Stimulated activated CD8-positive, alpha-beta memory T cell treated with anti-CD3 and anti-CD28 coated beads, Interleukin-2, amount 100 ng/mL, for 48 hours (primary cell): Measurements from ENCODE around the gene GALR2.

Source experiments
- DNase-seq, 2 donors: peaks; one replicate each; pipeline ENCODE4 v3.0.0-alpha.2; 2020; ENCODE audit warnings: low read depth in 2 of 2

The GALR2 gene

GRCh38 chr17:76092526-76093413, 18.2 kb downstream of the GALR2 start:
- DNase-seq: no peak

- no peak for DNase-seq
Observed at GRCh38 chr17:76094046-76094445, 19.5 kb downstream of the GALR2 start.

DNA sequence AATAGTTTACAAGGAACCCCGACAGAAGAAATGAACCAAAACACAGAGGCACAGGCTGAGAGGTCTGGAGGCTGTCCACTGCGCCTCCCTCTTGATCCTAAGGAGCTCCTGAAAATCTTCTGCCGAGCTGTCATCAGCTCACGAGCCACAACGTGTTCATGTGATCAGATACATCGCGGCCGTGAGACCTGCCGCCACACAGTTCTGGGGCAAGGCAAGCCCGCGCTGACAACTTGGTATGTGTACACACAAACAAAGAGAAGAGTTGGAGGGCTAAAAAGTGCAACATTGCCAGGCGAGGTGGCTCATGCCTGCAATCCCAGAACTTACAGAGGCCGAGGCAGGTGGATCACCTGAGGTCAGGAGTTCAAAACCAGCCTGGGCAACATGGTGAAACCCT, 21.4 kb downstream of the GALR2 start:
- no peak for DNase-seq

DNA sequence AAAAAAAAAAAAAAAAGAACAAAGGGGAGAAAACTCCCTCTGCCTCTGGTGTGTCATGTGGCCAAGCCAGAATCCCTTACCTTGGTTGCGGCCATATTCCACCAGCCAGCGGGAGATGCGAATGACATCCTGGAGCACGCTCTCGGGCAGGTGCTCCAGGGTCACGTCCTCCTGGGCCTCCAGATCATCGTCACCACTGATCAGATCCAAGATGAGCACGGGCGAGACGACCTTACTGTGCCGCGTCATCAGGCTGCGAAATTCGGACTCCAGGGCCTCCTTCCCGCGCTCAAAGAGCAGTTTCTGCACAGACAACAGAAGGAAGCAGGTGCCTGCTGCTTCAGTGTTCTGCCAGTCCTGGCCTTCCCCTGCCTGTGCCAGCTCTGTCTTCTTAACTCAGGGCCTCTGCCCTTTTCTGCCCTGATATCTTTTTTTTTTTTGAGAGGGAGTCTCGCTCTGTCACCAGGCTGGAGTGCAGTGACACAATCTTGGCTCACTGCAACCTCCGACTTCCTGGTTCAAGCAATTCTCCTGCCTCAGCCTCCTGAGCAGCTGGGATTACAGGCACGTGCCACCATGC, 23.2 kb downstream of the GALR2 start:
- DNase-seq: no peak

DNA sequence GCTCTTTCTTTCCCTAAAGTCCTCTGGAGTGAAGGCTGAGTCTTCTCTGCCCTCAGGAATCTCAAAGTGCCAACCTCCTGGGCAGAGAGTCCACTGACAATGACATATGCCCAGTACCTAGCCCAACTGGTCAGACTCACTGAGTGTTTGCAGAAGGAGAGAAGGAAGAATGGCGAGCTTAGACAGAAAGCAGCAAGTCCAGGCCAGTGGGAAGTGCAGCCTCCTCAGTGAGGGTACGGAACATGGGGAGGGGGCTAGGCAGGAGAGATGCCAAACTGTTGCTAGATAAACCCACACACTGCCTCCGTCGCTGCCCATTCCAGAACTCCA, 28.3 kb downstream of the GALR2 start:
- DNase-seq: no peak

DNA sequence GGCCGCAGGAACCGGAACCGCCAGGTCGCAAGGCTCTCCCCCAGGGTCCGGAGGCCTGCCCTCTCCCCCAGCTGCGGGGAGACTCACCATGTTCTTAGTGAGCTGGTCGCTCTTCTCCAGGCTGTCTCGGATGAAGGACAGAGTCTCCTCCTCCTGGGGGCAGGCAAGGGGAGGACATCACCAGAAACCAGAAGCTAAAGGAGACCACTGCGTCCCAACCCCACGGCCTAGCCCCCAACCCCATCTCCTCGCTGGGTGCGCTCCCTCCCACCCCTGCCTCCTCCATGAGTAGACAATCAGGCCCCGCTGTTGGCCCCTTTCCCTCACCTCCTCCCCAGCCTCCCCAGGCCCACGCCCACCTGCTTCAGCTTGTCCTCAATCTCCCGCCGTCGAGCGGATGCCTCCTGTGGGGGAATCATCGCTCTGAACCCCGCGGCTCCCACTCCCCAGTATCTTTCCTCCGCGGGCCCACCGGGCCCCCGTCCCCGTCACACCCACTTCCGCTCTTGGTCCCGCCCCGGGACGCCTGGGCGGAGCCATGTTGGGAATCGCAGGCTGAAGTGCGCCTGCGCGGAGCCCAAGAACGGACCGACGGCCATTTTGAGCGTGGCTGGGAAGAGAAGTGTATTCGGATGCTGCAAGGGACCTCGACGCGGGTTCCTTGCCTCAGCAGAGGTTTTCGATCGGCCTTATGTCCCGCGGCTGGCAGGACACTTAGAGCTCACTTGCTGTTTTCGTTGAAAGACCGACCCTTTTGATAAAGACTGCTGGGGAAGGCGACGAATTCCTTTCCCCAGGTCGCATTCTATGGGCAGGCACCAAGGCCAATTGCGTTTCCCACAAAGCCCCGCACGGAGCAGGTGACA, 28.9 kb downstream of the GALR2 start, which contains the start of gene EXOC7:
Gene EXOC7 (minus strand): TSS at position 514 of the 866 bp plus-strand sequence. CDS start 95 bp downstream, at position 419.
- peak; percentile 89 to 90 for DNase-seq

DNA sequence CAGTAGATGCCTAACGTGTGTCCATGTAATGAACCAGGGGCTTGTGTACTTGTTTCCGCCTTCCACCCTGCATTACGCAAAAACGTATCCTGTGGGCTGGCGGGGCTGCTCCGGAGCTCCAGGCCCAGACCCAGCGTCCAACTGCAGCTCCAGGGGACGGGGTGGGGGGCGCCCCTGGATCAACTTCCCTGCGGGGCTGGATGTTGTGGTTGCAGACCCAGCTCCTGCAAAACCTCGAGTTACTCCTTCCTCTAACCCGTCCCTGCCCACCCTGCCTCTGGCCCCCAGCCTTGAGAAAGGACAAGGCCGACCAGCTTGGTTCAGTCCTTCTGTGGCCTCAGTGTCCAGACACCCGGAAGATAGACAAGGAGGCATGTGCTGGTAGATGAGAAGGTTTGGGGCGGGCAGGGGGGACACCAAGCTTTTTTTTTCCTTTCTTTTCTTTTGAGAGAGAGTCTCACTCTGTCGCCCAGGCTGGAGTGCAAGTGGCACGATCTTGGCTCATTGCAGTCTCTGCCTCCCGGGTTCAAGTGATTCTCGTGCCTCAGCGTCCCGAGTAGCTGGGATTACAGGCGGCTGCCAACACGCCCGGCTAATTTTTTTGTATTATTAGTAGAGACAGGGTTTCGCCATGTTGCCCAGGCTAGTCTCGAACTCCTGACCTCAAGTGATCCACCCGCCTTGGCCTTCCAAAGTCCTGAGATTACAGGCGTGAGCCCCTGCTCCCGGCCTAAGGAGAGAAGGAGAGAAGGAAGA, 29.7 kb downstream of the GALR2 start:
- DNase-seq: no peak

GRCh38 chr17:76104896-76105231, 30.3 kb downstream of the GALR2 start:
- no peak for DNase-seq

DNA sequence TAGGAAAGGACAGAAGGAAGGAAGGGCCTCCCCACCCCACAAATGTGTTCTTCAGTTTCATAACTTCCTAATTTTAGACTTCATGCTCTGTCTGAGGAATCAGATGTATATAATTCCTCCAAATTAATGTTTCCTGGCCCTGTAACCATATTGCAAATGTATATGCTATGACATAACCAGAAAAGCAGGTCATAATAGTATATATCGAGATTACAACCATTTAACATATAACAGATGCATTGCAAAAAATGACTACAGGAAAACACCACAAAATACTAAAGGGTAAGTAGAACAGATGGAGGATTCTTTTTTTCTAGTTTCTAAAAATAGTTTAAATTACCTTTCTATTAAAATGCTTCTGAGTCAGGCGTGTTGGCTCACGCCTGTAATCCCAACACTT, 32.1 kb downstream of the GALR2 start:
- DNase-seq: no peak

GRCh38 chr17:76107509-76107908, 32.9 kb downstream of the GALR2 start:
- DNase-seq: no peak

- DNase-seq: no peak
Observed at GRCh38 chr17:76111956-76112355, 37.4 kb downstream of the GALR2 start.

GRCh38 chr17:76115138-76115754, 40.7 kb downstream of the GALR2 start:
- DNase-seq: no peak

- DNase-seq: no peak
Observed at GRCh38 chr17:76119409-76120371, 45.1 kb downstream of the GALR2 start.

DNA sequence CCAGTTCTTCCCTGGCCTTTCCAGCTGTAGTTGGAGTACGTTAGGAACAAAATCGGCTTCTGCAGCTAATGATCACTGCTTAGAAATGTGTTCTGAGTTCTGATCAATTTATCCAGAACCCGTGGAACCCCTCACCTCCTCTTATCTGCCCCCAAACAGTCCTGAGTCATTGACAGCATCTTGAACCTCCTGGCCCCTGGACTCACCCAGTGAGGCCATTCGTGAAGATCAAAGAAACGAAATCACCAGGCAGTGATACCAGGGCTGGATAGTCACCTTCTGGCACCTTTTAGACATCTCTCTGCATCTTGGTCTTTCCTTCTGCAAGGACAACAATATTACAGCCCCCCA, 46.1 kb downstream of the GALR2 start:
- DNase-seq: no peak

- no peak for DNase-seq
Observed at GRCh38 chr17:76121932-76122430, 47.4 kb downstream of the GALR2 start.

DNA sequence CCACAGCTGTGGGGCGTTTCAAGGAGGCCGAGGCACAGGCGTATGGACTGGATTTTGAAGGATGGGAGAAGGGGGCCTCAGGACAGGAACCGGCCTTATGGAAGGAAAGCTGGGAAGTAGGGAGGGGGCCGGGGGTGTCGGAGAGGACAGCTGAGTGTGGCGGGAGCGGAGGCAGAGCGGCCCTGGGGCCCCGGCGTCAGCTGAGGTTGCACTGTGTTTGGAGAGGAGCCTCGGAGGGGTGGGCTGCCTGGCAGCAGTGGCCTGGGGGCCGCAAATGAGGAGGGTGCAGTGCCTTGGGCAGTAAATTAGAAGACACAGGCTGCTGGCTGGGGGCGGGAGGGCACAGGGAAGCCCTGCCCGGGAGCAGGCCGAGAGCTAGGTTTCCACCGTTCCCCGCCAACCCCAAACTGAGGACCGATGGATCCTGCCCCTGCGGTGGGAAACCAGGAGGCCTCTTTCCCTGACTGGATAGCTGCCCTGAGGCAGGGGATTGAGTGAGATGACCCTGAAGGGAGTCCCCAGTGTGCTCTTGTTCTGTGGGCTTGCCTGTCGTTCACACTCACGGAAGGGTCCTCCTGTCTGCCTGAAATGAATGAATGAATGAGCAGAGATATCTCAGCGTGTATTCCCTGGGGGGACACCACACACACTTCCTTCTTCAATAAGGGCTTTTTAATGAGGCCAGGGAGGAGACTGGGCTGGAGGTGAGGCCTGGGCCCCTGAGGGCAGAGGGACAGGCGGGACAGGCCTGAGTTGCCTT, 48.0 kb downstream of the GALR2 start:
- DNase-seq: no peak

DNA sequence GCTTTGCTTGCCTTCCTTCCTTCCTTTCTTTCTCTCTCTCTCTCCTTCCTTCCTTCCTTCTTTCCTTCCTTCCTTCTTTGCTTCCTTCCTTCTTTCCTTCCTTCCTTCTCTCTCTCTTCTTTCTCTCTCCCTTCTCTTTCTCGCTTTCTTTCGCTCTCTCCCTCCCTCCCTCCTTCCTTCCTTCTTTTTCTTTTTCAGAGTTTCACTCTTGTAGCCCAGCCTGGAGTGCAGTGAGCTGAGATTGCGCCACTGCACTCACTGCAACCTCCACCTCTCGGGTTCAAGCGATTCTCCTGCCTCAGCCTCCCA, 48.6 kb downstream of the GALR2 start:
- no peak for DNase-seq

DNA sequence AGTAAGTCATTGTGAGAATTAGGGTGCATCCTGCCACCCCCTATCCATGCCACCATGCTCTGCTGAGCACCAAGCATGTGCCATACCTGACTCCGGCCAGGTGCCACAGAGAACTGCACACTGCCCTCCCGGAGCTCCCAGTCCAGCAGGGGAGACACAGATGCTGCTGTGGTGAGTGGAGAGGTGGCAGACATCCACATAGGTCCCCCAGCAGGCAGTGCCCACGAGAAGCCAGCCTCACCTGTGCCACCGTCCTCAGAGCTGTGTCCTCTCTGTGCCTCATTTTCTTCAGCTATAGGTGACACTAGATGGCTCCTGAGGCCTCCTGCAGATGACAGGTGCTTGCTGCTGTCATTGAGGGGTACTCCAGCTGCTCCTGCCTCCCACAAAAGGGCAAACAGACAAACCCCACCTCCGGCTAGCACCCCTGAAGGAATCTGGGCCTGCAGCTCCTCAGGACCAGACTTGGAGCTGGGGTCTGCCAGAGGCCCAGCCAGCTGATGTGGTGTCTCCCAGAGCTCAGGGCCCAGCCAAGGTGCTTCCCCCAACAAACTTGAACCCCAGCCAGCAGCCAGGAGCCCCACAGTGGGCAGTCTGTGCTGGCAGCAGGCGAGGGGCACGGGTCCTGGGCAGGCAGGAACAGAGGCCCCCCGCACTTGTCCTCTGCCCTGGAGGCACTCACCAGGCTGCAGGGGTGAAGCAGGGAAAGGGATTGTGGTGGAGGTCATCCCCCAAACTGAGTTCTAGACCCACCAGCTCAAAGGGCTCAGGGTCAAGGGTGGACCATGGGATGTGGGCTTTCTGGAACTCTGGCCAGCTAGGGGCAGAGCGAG, 49.4 kb downstream of the GALR2 start:
- no peak for DNase-seq
